Esophagus mucosa (tissue), 1 donor: ENCODE measurements around the gene PRLH. TPM values are rescaled to one million over a fixed set of nuclear protein-coding genes. Genes with fewer than 3 reads are reported as not detected.
A peak's percentile ranks its signal among the peaks of the same experiment; 100 is the strongest.
"Not testable (repeated sequence)": the region's sequence is repeated elsewhere in the genome, so short reads cannot be mapped to it uniquely, and the experiment has no call there.

Source experiments
- ATAC-seq: fragments of 200-7000 bp; cut with Tn5 transposase; one replicate; pipeline ENCODE4 v1.9.1; 2020
- total RNA-seq: library from RNA; stranded (reverse); gene quantifications from one replicate; pipeline ENCODE4 v1.2.4, GENCODE V29; 2023
- donor health status: DM: yes; HTN: yes; CAD: no.

PRLH gene
- total RNA-seq, 1 donor from 2014 or later, result not detected

DNA sequence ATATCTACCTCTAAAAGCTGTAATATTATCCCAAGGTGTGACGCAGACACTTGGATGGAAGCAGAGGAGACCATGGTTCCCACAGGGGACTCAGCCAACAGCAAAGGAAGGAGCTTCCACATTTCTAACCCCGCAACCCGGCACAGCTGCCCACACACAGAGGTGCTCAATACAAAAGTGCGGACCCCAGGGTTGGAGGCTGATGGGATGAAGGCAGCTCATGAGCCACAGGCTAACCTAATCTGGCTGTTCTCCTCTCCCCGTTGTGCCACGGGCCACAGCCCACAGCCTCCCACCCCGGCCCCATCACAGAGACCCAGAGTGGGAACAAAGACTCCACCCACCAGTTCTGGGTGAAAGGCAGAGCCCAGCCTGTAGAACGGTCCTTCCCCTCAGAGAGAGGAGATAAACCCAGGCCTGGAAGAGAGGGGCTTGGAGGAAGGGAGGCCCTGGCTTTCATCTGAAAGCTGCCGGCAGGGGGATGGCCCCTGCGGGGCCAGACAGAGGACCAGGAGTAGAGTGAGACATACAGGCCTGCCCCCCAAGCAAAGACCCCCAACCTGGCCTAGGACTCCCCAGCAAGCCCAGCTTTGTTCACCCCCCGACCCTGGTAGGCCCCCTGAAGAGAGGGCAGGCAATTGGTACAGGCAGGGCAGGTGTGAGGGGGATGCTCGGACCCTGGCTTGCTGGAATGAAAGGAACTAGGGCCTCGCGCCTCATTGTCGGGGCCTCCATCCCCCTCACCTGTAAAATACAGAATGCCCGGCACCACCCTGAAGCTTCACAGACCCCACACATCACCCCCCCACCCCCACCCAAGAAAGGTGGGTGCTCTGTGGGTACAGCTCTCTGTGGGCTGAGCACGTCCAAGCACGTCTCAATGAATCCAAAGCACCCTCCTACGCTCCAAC is 17.3 kb downstream of the PRLH start:
- ATAC-seq, result no peak

DNA sequence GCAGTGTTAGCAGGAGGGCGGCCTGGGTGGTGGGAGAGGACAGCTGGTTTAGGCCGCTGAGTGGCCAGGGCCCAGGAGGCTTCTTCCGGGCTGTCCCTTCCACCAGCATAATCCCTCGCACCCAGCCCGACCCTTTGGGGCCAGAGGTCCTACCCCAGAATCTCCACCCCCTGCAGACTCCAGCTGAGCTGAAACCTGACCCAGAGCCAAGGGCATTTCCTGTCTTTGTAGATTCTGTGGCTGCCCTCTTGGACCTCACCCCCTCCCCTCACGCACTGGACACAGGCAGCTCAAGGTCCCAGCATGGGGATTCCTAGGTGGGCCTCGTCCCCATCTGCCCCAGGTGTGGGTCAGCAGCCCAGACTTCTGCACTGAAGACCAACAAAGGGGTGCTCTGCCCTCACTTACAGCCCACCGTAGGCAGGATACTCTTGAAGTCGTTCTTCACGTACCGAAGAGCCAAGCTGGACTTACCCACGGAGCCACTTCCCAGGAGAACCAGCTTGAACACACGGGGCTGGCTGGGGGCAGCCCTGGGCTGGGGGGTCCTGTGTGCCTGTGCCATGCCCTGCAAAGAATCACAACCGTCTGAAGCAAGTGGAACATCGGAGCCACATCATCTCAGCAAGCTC is 19.3 kb downstream of the PRLH start:
- no peak for ATAC-seq

DNA sequence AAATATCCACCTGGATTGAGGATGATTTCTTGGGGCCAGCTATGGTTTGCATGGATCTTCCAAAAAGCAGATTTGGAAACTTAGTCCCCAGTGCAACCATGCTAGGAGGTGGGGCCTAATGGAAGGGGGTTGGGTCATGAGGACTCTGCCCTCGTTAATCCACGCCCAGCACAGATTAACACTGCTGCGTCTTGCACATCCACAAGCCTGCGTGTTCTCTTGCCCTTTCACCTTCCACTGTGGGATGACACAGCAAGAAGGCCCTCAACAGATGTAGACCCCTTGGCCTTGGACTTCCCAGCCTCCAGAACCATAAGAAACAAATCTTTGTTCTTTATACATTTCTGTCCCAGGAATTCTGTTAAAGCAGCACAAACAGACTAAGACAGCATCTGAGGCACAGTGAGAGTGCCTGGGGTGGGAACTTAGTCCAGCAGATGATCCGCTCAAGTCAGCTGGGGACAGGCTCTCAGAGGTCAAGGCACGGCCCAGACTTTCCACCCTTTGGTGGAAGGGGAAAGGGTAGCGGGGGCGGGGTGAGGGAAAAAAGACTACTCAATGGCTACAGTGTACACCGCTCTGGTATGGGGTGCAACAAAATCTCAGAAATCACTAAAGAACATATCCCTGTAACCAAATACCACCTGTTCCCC is 21.8 kb downstream of the PRLH start:
- ATAC-seq, result no peak

DNA sequence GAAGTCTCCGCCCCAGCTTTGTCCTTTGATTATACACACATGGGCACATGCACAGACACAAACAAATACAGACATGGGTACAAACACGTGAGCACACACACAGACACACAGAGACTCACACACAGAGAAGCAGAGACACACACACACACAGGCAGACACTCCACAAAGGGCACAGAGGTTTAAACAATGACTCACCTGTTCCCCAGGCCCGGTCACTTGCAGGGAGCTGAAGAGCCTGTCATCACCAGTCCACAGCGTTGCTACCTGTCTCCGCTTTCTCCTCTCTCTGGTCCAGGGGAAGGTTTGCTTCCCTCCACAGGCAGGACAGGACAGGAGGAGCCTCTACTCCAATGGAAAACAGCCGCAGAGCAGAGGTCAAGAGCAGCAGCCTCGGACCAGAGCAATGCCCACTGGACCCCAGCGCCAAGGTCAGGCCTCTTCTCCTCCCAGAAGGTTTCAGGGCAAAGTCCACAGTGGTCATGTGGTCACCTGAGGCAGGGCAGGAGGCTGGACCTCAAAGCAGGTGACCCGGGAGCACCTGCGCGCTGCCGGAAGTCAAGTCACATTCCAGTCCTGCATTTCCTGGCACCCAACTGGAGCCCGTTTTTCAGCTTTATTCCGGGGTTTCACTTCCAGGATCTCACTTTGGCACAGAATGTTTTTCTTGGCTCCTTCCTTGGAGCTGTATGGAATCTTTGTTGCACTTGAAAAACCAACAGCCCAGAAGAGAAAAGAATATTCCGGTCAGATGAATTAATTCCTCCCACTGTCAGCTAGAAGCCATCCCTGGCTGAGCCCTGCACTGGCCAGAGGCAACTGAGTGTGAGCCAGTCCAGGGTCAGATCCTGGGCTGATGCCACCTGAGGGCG is 24.1 kb downstream of the PRLH start, which contains the start of gene RAB17:
RAB17 (minus strand) TSS at position 463 of the 869 bp plus-strand sequence. CDS start 4,580 bp downstream, outside the sequence.
- ATAC-seq, result peak; percentile 93

DNA sequence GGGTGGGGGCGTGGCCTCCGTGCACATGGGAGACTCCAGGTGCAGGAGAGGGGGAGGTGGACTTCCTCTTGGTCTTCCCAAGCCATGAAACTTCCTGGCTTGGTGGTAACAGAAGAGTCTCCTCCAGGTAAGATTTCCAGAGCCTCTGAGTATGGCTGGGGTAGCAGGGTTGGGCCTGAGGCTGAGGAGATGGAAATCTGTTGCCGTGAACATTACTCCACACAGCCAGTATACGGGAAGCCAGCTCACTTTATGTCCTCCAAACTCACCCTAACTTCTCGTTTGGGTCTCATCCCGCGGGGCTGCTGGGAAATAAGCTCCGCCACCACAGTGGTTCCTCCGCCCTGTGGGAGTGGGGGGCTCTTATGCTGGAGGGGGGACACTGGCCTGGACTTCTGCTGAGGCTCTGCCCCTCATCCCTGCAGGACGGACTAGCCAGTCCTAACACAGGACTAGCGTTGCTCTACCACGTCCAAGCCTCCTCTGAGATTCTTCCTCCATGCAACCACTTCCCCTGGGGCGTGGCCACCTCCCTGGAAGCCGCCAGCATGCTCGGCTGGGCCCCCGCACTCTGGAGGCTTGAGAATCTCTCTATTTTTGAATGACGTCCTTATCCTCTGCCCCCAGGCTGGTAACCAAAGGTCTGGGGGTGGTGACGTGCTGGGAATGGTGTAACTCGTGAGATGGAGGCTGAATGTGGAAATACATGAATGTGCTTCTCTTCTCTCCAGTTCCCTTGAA is 24.9 kb downstream of the PRLH start:
- ATAC-seq, result peak; percentile 9

DNA sequence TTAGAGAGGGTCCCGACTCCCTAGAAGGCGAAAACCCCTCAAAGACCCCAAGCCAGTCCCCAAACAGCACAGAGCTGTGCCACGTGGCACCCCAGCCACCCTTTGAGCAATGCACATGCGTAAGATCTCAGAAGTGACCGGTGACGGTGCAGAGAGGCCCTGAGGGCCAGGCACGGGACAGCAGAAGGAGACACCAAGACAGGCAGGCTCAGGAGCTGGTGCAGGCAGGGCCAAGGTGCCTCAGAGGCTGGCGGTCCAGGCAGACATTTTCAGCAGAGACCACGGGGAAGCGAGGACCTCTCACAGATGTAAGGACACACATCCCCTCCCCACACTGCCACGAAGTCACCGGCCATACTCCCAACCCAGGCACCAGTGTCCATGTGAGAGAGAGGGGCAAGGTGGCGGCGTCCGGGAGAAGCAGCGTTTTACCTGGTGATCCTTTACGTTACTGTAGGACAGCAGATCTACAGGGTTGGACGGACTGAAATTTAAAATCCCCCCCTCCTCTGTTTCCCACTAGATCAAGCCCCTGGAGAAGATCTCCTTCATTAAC is 26.1 kb downstream of the PRLH start:
- no peak for ATAC-seq

DNA sequence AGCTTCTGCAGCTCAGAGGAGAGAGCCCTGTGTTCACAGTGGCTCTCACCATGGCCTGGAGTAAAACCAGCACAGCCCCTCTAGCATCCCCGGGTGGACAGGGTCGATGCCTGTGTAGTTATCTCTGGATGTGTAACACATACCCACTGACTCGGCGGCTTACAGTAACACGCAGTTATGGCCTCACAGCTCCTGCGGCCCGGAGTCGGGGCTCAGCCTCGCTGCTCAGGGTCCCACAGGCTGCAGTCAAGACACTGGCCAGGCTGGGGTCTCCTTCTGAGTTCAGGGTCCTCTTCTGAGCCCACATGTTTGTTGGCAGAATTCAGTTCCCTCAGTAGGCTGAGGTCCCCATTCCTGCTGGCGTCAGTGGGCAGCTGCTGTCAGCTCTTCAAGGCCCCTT is 26.7 kb downstream of the PRLH start:
- no peak for ATAC-seq

DNA sequence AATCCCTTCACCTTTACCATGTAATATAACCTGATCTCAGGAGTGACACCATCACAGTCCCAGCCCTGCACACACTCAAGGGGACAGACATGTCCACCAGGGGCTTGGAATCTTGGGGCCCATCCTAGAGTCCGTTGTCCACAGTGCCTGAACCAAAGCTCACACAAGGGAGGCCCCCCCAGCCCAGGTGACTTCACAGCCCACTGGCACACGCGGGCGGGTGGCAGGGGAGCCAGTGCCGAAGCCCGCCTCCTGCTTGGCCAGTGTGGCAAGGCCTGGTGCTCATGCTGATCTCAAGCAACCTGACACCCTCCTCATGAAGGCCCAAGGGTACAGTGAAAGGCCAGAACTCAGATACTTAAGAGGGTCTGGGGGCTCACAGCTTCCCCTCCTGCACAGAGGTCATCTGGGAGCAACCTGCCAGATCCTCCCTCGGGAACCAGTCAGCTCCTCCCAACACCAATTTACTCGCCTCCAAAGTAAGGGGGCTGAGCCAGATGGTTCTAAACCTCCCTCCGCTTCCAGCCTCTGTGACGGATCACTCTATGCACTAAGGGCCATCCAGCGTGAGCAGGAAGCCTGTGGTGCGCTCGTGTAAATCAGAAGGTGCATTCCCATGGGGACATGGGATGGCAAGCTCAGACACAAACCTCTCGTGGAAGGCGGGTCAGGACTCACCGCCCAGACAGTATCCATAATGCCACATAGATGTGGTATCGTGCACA is 27.4 kb downstream of the PRLH start:
- ATAC-seq, result no peak

DNA sequence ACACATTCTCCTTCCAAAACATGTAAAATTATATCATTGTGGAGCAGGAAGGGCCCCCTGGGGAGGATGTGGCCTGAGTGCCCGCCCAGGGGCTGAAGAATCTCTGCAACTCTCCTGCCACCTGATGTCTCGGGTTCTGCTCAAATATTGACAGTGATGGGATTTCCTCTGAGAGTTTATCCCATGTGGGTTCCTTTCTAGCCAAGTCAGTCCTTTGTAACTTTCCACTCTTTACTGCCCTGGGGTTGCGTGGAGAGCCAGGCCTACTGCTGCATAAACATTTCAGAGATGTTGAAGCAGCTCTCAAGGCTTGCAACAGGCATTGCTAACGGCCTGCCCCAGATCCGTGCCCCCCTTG is 28.1 kb downstream of the PRLH start:
- no peak for ATAC-seq

DNA sequence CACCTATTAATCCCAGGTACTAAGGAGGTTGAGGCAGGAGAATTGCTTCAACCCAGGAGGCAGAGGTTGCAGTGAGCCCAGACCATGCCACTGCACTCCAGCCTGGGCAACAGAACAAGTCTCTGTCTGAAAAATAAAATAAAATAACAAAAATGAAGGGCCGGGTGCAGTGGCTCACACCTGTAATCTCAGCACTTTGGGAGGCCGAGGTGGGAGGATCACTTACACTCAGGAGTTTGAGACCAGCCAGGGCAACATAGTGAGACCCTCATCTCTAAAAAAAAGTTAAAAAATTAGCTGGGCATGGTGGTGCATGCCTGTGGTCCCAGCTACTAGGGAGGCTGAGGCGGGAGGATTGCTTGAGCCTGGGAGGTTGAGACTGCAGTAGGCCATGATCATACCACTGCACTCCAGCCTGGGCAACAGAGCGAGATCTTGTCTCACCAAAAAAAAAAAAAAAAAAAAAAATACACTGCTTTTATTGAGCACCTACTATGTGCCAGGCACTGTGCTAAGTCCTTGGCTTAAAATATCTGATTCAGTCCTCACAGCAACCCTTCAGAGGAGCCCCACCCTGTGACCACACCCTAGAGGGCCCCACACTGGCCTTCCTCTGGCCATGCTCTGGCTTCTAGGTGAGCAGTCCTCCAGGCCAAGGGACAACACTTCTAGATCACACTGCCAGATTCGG is 29.6 kb downstream of the PRLH start:
- ATAC-seq, result not testable (repeated sequence)

DNA sequence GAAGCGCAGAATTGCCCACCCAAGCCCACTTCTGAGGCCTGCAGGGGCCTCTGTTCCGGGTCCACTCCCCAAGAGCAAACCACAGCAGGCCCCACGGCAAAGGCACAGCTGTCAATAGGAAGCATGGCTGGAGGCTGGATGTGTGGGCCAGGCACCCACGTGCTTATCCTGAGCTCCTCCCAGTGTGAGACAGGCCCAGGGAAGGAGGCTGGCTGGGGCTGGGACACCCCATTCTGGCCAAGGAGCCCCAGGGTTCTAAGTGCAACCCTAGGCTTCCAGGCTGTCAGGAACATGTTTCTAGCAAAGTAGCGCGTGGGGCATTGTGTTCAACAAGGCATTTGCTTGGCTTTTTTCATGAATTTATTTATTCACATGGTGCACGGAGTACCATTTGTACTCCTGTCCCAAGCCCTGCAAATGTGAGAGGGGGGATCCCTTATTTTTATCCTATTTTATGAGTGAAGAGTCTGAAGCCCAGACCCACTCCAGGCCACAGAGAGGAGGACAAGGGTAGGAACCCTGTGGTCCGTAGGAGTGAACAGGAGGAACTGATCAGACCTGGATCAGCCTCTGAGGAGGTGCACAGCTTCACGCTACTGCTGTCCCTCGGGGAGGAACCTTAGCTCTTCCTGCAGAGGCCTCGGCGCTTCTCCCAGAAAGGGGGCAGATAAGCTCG is 30.3 kb downstream of the PRLH start:
- ATAC-seq, result no peak

DNA sequence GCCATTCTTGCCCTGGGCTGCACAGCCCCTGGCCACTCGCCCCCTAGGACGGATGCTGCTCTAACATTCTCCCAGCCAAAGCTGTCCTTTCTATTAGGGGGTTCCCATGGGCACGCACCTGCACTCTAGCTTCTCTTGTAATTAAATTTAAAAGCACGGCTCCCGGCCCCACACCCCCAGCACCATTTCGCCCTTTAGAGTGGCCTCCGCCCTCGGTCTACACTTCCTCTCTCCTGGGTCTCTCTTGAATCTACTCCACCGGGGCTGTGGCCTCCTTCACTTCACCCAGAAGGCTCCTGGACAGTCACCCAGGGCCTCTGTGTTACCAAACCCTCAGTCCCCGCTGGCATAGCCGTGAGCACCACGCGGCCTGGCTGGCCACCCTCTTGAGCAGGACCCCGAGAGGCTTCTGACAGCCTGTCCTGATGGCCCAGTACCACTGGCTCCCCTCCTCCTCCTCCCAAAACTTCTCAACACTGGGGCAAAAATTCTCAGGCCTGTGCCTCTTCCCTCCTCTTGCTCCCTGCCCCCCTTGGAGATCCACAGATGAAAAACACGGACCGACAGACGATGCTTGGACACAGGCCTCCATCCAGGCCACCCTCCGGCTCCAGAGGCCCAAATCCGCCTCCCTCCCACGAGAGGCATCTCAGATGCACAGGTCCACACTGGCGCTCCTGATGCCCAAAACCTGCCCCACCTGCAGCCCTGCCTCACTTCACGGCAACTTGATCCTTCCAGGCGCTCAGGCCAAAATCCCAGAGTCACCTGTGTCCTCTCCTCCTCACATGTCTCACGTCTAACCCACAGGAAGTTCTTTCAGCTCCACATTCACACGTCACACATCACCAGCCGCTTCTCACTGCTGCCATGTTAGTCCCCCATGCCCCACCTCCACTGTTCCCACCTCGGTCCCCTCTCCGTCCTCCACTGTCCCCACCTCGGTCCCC is 31.1 kb downstream of the PRLH start:
- ATAC-seq, result no peak

DNA sequence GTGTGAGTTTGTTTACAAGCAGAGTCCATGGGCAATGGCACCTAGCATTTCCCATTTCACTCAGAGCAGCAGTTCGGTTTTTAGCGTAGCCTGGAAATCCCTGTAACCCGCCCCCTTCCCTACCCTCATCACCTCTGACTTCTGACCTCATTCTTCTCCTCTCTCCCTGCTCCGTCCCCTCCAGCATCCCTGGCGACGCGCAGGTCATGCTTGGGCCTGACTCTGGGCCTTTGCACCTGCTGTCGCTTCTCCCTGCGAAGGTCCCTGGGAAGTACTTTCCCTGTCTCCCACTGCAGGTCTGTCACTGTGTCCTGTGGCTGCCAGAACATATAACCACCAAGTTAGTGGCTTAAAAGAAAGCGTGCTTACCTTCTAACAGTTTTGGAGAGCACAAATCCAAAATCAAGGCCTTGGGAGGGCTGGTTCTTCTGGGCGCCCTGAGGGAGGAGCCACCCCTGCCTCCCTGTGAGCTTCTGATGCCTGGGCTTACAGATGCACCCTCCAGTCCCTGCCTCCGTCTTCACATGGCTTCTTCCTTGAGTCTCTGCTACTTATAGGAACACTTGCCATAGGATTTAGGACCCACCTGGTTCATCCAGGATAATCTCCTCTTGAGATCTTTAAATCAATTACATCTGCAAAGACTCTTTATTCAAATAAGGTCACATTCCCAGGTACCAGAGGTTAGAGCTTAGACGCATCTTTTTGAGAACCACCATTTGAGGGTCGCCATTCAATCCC is 32.3 kb downstream of the PRLH start:
- no peak for ATAC-seq

DNA sequence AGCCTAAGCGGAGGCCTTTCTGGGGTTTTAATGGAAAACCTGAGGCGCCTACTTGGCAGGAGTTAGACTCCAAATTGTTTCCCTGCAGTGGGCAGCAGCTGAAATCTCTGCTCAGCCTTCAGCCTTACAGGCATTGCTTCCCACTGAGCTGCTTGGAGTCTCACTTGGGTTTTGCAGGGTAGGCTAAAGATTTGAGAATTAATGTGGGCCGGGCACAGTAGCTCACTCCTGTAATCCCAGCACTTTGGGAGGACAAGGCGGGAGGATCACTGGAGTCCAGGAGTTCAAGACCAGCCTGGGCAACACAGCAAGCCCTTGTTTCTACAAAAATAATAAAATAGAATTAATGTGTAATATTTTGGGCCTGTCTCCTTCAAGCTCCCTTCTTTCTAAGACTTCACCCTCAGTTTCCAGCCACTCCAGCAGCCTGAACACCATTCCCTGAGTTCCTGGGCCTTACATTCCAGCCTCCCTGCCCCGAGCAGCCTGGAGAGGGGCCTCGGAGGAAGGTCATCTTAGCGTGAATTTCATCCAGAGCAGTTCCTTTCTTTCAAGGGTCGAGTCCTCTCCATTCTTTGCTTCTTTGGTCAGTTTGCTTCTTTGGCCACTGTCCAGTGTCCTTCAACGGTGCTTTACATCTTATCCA is 33.2 kb downstream of the PRLH start:
- ATAC-seq, result no peak

DNA sequence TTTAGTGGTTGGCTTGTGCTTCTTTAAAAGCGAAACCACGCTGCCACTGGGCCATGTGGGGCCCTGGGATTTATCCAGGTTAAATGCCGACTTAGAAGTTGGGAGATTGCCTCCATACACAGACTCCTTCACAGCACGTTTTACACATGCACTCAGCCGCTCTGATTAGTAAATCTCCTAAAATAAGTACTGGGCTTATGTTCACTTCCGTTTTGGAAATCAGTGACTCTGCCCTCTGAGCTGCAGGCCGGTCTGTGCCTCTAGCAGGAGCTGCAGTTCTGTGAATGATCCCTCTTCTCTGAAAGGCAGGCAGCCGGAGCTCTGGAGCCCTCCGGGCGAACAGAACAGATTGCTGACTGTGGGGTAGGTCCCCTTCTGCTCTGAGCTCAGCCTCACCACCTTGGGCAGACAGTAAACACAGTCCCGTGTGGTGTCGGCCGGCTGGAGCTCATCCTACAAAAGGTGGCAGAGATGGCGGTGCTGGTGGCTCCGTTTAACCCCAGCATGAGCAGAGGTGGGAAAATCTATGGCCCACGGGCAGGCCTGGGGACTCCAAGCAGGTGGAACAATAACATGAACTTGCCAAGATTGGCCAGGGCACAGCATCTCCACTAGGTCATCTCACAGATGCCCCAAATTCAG is 34.0 kb downstream of the PRLH start:
- peak; percentile 40 for ATAC-seq

DNA sequence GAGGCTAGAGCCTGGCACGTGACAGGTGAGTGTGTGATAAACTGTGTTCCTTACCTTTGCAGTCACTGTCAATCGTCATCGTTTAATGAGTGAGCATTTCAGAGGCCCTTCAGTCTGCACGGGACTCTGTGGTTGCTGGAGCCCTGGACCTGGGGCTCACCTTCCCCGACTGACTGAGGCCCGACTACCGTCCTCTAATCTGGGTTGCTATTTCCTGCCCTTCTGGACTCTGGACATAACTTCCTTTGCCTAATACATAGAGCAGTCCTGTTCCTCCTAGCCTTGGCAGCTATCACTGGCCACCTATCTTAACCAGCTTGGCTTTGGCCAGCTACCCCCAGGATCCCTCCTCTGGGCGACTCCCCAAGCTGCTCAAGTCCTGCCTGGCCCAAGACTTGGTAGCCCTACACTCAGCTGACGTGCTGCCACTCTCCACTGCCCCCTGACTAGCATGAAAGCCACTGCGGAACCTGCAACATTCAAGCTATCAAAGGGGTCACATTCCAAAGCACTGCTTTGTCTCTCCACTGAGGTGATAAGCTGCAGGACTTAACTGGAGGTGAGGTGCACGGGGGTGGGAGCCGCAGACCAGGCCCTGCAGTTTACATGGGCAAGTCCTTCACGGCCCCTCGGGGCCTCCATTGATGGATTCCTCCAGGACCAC is 35.2 kb downstream of the PRLH start:
- ATAC-seq, result no peak
